GM18907 (cell line): Measurements from ENCODE around the gene RDH5.

Source experiments
- ATAC-seq: cut with Tn5 transposase; IDR thresholded peaks from one replicate; pipeline ENCODE4 v1.9.1; 2021; ENCODE audit warnings: mild to moderate bottlenecking, moderate library complexity; ENCODE audit not compliant: unreplicated experiment

RDH5 gene

GRCh38 chr12:55727643-55728185 is 7.5 kb downstream of the RDH5 start:
- ATAC-seq = no peak

GRCh38 chr12:55728186-55728938 is 8.2 kb downstream of the RDH5 start:
- peak; percentile 16 for ATAC-seq

DNA sequence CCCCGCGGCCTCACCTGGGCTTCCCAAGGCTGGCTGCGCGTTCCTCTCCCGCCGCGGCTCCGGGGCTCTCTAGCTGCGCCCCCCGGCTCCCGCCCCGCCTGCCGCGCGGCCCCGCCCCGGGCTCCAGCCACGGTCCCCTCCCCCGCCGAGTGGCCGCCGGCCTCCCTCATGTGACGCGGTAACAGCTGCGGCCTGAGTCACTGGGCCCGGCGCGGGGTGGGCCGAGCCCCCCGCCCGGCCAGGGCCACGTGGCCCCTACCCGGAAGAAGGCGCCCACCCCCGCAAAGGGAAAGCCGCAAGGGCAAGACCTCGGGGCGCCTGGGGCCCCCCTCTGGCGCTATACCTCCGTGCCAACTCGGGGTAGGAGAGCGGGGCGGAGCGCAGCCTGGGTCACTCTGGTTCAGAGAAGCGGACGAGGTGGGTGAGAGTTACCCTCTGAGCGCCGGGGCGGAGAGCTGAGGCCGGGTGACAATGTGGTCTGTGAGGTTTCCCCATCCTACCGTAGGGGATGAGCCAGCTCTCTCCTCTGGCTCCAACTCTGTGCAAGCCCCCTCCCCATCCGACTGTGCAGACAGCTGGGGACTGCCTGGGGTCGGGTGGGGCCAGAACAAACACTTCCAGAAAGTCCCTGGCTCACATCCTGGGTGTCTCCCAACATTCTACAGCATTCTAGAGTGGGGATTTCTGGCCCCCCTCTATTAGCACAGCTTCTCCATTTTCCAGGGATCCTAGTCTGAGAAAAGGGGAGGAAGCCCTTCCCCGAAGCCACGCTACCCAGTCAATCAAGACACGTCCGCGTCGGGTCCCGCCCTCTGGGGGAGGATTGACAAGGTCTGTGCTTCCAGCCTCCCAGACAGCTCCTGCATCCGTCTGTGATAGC is 9.0 kb downstream of the RDH5 start, which contains the start of gene CD63:
Gene CD63 (minus strand): TSS at position 71 of the 880 bp plus-strand sequence. CDS start 668 bp downstream, outside the sequence.
- peak; percentile 65 for ATAC-seq

- peak; percentile 57 for ATAC-seq
These were observed 9.9 kb downstream of the RDH5 start for GRCh38 chr12:55729819-55730818.

- no peak for ATAC-seq
These were observed 12.1 kb downstream of the RDH5 start for GRCh38 chr12:55732288-55732687.

- no peak for ATAC-seq
These were observed 12.9 kb downstream of the RDH5 start for GRCh38 chr12:55733021-55733555.

GRCh38 chr12:55733858-55734257 is 13.7 kb downstream of the RDH5 start:
- no peak for ATAC-seq

GRCh38 chr12:55734595-55734994 is 14.4 kb downstream of the RDH5 start:
- ATAC-seq = no peak

DNA sequence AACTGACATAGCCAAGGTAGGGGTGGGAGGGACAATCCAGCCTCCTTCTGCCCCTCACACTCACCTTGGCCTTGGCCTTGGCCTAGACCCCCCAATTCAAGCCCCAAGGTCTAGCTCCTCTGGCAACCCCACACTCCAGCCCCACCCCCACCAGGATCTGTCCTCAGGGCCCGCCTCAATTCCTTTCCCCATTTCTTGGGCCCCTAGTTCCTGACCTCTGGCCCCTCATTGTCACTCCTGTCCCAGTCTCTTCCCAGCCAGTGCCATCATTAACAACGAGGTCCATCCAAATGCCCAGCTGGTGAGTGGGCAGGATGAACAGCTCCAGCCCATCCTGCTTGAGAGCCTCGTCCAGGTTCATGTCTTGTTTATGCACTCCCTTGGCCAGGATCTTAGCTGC is 15.9 kb downstream of the RDH5 start:
- no peak for ATAC-seq

DNA sequence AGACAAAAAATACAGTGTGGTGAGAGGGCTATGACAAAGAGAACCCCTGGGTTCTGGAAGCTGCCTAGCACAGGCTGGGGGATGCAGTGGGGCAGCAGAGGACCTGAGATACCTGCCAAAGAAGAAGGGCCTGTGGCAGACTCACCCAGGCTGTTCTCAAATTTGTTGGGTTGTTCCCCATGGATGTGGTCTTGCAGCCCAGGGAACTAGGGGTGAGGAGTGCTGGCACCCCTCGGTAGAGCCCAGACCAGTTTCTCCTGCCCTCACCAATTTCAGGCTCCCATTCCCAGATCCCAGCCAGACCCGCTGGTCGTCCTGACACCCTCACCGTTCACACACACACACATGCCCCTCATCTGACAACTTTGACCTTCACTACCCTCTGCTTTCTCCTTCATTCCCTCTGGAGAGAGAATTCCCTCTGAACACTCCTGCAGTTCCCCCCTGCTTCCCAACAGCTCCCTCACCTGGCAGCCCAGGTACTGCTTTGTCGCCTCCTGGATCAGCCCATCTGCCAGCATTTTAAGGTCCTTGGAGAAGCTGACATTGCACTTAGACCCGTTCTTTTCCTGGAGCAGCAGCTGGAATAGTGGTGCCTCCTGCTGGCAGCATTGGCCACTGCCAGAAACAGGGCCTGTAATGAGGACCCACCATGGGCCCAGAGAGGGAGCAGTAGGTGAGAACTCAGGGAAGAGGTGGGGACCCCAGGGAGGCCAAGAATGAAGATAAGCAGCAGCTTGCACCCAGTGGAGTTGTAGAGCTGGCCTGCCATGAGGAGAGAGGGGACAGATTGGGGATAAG is 16.8 kb downstream of the RDH5 start:
- ATAC-seq = peak; percentile 36

DNA sequence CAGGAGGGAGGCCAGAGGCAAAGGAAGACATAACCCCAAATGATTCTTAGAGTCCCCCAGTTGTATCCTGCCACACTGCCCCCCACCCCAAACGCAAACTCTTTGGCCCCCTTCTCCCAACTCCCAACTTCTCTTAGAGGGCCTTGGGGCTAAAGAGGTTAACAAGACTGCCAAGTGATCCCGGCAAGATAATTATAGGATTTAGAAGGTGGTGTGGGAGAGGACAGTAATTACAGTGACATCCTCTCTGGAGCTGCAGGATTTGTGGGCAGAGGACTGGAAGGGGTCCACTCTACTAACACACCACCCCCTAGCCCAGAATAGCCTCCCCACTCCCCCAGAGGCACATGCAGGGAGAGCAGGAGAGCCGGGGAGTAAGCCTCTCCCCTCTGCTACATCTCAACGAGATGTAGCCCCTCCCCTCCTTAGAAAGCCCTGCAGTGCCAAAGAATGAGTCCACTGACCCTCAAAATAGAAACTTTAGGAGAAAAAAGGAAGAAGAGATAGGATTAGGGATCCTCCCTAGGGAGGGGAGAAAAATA is 17.5 kb downstream of the RDH5 start:
- peak; percentile 2 for ATAC-seq

- peak; percentile 93 for ATAC-seq
These were observed 18.2 kb downstream of the RDH5 start for GRCh38 chr12:55738123-55739024.

DNA sequence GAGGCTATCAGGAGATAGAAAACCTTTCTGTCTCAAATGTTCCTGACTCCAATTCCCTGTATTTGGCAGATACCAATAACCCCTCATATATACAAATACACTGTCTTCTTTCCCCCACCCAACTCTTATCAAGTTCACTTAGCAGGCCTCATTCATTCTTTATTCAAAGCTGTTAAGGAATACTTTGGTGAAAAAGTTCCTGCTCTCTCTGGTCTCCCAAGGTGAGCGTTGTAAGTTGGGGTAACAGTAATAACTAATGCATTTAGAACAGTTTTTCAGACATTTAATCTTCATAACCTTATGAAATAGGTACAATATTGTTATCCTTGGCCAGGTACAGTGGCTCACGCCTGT is 18.8 kb downstream of the RDH5 start:
- ATAC-seq = no peak

- no peak for ATAC-seq
These were observed 21.9 kb downstream of the RDH5 start for GRCh38 chr12:55741931-55742680.

DNA sequence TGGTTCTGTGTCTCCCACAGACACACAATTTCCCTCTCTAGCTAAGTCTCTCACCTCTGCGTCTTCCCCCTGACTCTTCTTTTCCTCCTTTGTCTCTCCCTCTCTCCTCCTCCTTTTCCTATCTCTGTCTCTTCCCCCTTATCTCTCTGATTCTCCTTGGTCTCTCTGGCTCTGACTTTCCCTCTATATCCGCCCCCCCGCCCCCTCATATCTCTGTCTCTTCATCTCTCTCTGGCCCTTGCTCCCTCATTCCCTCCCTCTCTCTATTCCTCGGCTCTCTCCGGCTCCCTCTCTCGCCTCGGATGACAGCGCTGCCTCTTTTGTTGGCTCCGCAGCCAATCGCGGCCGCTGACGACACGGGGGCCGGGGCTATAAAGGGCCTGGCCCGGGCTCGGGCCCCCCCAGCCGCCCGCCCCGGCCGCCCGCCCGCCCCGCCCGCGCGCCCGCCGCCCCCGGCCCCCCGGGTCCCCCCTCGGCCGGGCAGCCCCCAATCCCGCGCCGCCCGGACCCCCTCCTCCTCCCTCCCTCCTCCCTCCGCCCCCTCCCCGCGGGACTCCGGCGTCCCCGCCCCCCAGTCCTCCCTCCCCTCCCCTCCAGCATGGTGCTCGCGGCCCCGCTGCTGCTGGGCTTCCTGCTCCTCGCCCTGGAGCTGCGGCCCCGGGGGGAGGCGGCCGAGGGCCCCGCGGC is 22.7 kb downstream of the RDH5 start, which contains the start of gene GDF11:
Gene GDF11 (plus strand): TSS at position 404 of the 687 bp plus-strand sequence. CDS start 195 bp downstream, at position 599.
- ATAC-seq = peak; percentile 37
